ENCODE results near the gene HERPUD2.

DNA sequence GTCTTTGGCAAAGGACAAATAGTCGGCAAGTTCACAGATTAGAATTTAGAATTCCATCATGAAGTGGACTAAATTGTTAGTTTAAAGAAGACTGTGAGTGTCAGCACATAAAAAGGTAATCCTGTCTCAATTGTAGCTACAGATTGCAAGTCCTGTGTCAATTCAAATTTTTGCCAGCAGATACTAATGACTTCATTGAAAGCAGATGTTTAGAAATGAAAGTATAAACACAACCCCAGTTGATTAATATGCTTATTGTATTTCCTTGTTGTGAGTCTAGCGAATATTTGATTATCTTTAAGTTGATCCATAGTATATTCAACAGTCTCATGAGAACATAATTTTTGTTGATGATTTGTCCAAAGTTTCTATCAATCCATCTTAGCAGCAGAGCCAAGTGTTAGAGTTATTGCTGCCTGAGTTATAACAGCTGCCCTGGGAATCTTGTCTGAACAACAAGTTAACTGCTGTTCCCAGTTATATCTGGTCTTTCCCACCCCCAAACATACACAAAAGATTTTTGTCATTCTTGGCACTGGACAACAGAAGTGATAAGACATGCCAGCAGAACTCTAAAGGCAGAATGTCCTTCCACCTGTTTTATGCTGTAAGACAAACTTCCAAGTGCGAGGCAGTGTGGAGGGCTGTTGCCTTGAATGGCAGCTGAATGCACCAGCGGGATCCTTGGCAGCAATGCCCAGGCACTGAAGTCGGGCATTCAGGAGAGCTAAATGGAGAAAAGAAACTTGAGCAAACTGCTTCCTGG, 21.3 kb upstream of the HERPUD2 start:
- TF ChIP-seq CTCF (conservative IDR thresholded peaks at IDR 0.05 in 1 of 2, IDR thresholded peaks at IDR 0.05 in 1 of 2; ENCODE audit: low read depth in 1 of 2, low read length in 2 of 2) (no peak), EZH2 (IDR thresholded peaks at IDR 0.05; ENCODE audit: low read length, missing control alignments) (no peak)
